RWPE1 (cell line): ENCODE measurements around the gene TOR3A.

Experiments used
- CTCF ChIA-PET: fragments of 350-600 bp; sonication (Branson Sonifier 250); formaldehyde crosslinking; extraction: SDS; loops from one replicate; lab custom pipeline; 2021; lab: Yijun Ruan, JAX
- POLR2A ChIA-PET: fragments of 400-600 bp; formaldehyde crosslinking; extraction: SDS; loops from one replicate; lab custom pipeline; 2020; ENCODE audit warnings: antibody characterized with exemption; ENCODE audit not compliant: low non-redundant PET; lab: Yijun Ruan, JAX
- DNase-seq: peaks from one replicate; pipeline ENCODE4 v3.0.0; 2012; ENCODE audit warnings: low spot score
- H3K27ac ChIP-seq: fragments of 450-650 bp; 2 replicates; pipeline ENCODE4 v1.5.1; 2017
- CTCF ChIP-seq: fragments of 450-650 bp; conservative IDR thresholded peaks from 2 replicates; pipeline ENCODE4 v1.5.1; 2017; ENCODE audit warnings: low read depth, mild to moderate bottlenecking

TOR3A gene

GRCh38 chr1:179120736-179121135 is 38.9 kb downstream of the TOR3A start:
- CTCF ChIA-PET = interaction anchor here (0.5 to 1.7 kb wide), 7 partner anchors 8 to 247 kb away, joined by 3 to 5 read pairs (median 3); no protein-coding TSS in a partner anchor
- H3K27ac ChIP-seq = peak overlapping the region; percentile 24; the same call in 1 of the 2 replicates
- no peak for DNase-seq

DNA sequence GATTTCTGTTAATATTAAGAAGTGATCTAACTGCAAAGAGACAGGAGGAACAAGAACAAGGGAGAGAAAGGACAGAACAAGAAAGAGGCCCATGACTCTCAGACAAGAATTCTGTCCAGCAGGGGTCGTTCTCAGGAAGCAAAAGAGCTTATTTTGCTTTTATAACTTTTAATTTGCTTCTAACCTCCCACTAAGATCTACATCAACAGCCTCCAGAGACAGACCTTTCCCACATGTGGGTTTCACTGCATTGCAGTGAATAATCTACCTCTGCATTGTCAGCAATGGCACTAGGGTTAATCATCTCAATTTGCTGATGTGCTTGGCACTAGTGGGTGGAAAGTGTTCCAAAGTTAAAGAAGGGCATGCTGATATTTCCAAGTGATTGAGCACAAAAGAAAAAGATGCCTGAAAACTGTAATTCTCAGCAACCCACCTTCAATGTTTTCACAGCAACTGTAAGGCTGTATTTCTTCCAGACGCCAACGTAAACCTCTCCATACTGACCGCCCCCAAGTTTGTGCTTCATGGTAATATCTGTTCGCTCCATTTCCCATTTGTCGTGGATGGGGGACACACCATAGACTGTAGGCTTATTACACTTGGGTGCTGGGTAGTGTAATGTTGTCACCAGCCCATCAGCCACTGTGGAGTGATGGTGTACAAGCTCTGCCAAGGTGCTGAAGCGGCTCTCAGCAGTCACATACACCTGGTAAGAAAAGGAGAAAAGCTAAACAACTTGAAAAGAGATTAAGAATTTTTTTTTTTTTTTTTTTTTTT is 39.5 kb downstream of the TOR3A start:
- DNase-seq = no peak
- peak; percentile 61 for TF ChIP-seq CTCF
- ChIA-PET POLR2A (interaction anchor here (0.6 kb wide), 1 partner anchor 591 kb away, joined by 7 read pairs; no protein-coding TSS in a partner anchor), CTCF (interaction anchor here (0.6 to 1.7 kb wide), 11 partner anchors 8 to 751 kb away, joined by 3 to 5 read pairs (median 3); no protein-coding TSS in a partner anchor)
- H3K27ac ChIP-seq = no peak overlapping the region

More at GRCh38 chr1:179120736-179121135, 38.9 kb downstream of the TOR3A start:
- POLR2A ChIA-PET = no interaction called here
- TF ChIP-seq CTCF = no peak

DNA sequence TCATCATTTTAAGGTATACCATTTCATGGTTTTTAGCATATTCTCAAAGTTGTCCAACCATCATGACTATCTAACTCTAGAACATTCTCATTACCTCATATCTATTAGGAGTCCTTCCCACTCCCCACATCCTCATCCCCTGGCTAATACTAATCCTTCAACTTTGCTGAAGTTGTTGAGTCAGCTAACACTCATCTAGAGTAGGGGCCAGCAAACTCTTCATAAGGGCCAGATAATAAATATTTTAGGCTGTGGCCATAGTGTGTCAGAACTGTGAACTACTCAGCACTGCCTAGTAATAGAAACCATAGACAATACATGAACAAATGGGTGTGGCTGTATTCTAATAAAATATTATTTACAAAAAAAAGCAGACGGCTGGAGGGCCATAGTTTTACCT is 43.0 kb downstream of the TOR3A start:
- no peak overlapping the region for H3K27ac ChIP-seq
- CTCF ChIA-PET = interaction anchor here (0.6 kb wide), 1 partner anchor 848 kb away, joined by 7 read pairs; no protein-coding TSS in a partner anchor
- no peak for TF ChIP-seq CTCF
- POLR2A ChIA-PET = no interaction called here
- no peak for DNase-seq

GRCh38 chr1:179126338-179127060 is 44.6 kb downstream of the TOR3A start:
- TF ChIP-seq CTCF = no peak
- CTCF ChIA-PET = interaction anchor here (0.6 kb wide), 1 partner anchor 792 kb away, joined by 3 read pairs; no protein-coding TSS in a partner anchor
- POLR2A ChIA-PET = interaction anchor here (0.5 kb wide), 1 partner anchor 168 kb away, joined by 4 read pairs; no protein-coding TSS in a partner anchor
- no peak overlapping the region for H3K27ac ChIP-seq
- DNase-seq = no peak

DNA sequence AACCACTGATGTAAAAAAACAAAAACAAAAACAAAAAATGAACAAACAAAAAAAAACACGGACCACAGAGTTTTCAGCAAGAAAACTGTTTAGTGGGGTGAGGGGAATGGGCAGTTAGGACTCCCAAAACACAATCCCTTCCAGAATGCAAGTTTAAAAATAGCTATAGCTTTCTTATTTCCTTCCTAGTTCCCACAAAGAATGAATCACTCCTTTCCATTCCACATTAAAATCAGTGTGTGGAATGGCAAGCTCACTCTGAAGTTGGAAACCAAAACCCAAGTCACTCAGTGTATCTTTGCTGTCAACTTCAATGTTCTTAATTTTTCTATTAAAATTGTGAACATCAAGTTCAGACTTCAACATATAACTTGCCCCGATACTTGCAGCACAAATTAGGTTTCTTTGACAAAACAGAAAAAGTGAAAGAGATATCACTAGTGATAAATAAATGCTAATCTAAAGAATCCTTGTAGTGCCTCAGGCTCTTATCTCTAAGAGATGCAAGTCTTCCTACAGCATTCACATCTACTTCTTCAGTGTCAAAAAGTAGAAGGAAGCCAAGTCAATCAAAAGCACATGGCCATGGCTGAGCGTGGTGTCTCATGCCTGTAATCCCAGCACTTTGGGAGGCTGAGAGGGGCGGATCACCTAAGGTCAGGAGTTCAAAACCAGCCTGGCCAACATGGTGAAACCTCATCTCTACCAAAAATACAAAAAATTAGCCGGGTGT is 45.5 kb downstream of the TOR3A start:
- peak overlapping the region; percentile 44; the same call in 1 of the 2 replicates for H3K27ac ChIP-seq
- no peak for TF ChIP-seq CTCF
- ChIA-PET POLR2A (interaction anchor here (0.5 kb wide), 1 partner anchor 168 kb away, joined by 4 read pairs; no protein-coding TSS in a partner anchor), CTCF (no interaction called here)
- no peak for DNase-seq
